Epidermal melanocyte (primary cell): ENCODE measurements around the gene E2F3.
"Not testable (repeated sequence)": the region's sequence is repeated elsewhere in the genome, so short reads cannot be mapped to it uniquely, and the experiment has no call there.

Experiments
- DNase-seq: peaks from one replicate; pipeline ENCODE4 v3.0.0; 2011; ENCODE audit warnings: low spot score; ENCODE audit not compliant: insufficient read length

Gene E2F3

DNA sequence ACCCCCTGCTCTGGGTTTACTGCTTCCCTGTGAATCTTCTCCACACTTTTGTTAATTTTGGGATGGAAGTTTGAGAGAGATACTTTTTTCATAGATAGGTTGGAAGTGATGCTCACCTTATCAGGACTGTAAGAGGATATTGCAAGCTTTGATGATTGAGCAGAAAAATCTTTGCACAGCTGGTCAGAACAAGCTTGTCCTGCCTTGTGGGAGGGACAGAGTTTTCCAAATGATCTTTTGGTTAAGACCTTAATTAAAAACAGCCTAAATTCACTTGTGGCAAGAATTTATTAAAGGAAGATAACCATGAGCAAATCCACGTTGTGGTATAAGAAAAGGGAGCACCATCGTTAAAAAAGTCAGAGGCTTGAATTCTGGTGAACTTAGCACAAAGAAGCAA is 32.2 kb downstream of the E2F3 start:
- no peak for DNase-seq

DNA sequence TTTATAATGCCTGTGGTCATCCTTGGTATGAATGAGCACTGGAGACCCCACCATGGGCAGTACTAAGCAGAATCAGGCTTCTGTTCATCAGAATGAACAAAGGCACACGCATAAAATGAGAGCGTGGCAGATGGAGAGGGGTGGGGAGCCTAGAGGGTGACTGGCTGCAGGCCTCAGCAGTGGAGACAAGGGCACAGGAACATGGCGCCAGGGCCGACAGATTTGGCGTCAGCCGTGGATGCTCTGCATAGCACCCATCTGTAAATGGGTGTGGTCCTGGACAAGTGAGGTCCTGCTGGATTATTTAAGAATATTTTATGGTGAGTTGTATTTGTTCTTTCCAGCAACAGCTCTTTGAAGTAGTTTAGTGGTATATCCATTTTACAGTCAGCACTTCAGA is 33.1 kb downstream of the E2F3 start:
- no peak for DNase-seq

DNA sequence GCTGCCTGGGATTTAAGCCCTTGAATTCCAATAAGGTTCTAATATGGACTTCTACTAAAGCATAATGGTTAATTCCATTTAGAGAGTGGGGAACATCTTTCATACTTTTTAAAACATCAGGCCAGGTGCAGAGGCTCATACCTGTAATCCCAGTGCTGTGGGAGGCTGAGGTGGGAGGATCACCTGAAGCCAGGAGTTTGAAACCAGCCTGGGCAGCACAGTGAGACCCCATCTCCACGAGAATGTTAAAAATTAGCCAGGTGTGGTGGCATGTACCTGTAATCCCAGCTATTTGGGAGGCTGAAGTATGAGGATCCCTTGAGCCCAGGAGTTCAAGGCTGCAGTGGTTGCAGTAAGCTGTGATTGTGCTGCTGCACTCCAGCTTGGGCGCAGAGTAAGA is 35.0 kb downstream of the E2F3 start:
- DNase-seq, result no peak

DNA sequence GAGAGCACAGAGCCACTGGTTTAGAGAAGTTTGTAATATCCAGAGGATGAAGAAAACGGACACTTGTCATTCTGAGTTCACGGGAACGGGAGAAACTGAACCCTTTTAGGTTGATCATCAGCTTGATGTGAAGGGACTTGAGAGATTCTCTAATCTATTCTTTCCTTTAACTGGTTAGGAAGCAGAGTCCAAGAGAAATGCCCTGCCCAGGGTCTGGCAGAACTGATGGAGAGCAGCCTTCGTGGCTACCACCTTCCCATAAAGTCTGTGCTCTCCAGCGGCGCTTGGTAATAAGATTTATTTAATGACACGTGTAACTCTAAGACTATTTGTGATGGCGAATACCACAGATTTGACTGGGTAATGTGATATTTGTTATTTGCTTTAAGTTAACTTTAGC is 36.0 kb downstream of the E2F3 start:
- DNase-seq, result no peak

DNA sequence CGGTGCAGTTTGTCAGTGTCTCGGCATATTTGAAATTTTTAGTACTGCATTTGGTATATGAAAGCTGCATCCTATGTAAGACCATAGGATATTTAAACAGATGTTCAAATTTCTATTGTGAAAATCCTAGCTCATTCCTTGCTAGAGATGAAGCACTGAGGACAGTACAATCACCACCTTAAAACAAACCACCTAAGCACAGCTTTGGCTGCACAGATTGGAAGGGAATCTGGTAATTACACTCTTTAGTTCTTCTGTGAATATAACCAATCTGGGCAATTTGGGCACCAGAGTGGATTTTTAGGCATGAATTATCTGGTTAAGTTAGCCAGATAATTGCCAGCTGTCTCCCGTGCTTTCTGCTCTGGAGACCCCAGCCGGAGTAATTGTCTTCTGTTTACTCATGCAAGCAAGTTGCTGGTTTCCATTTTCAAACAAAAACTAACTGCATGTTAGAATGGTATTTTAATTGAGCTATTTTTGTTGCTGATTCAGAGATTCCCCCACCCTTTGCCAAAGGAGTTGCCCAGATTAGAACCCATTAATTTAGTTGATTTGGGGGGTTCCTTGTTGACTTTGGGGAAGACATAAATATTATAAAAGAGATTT is 36.9 kb downstream of the E2F3 start:
- no peak for DNase-seq

DNA sequence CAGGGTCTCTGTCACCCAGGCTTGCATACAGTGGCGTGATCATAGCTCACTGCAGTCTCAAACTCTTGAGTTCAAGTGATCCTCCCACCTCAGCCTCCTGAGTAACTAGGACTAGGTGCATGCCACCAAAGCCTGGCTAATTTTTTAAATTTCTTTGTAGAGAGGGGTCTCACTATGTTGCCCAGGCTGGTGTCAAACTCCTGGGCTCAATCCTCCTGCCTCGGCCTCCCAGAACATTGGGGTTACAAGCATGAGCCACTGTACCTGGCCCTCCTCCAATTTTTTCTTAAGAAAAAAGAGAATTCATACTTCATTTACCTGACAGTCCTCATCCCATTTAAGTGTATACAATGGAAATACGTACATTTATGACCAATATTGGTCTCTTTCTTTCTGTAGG is 37.9 kb downstream of the E2F3 start:
- DNase-seq, result no peak

DNA sequence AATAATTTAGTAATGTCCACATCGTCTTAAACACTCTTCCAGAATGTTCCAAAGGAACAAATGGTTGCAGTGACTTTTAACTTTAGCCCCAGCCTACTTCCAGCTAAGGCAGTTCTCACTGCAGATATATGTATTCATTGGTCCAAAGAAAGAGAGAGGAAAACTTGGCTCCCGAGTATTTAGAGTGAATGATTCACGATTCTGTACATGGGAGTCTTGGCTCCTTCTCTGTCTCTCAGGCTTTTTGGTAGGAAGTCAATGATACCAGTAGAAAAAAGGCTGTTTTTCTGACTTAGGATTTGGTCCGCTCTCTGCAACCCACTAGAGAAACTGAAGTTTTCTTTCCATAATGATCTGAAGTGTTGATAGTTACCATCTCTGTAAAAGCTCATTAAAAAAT is 38.6 kb downstream of the E2F3 start:
- no peak for DNase-seq

DNA sequence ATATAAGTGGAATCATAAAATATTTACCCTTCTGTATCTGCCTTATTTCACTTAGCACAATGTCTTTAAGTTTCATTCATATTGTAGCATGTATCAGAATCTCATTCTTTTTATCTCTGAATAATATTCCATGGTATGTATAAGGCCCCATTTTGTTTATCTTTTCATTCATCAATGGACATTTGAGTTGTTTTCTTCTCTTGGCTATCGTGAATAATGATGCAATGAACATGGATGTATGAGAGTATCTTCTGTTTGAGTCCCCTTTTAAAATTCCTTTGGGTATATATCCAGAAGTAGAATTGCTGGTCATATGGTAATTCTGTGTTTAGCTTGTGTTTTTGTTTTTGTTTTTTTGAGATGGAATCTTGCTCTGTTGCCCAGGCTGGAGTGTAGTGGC is 39.6 kb downstream of the E2F3 start:
- DNase-seq, result no peak

DNA sequence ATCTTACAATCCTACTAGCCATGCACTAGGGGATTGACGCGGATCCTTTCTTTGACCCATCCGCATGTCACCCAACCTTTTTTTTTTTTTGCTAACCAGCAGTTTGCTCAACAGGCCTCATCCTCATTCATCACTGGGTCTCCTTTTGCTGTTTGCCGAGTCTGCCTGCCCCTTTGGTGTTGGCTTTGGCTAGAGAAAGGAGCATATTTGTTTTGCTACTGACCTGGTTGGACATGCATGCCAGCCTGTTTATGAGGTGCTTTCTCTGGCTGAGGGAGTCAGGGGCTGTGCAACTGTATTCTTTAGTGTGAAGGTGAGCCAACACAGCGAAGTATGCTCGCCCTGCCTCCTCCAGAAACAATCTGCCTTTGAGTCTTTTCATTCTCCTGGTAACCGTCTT is 40.2 kb downstream of the E2F3 start:
- no peak for DNase-seq

DNA sequence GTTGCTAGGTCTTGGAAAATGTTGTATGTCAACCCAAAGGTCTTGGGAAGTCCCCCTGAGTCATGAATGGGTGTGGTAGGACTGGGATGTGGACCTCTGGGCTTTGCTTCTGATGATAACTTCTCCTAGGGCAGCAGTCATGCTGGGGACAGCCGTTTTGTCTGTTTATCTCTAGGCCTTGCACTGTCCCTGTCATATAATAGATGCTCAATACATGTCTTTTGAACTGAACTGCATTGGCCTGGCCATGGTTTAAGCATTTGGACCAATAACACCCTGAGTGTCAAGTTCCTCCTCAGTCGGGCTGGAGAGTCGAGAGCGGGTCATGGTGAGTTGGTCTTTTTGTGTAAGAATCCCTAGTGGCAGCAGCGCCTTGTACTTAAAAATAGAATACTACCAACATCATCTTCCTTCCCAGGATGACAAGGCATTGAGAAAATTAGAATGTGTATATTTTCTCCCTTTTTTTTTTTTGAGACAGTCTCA is 43.1 kb downstream of the E2F3 start:
- DNase-seq, result no peak

DNA sequence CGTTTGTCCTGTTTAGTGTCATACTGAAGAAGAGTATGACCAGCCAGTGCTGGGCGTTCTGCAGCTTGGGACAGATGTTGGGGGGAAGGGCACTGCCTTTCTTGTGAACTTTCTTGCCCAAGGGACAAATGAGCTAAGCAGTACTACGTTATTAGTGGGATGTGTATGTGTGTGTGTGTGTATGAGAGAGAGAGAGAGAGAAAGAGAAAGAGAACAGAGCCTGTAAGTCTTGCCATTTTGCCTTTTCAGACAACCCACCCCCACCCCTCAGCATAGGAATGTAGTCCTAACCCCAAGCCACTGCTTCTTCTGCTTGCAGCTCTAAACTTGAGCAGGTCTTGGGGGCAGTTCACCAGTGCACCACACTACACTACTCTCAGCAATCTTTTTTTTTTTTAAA is 45.5 kb downstream of the E2F3 start:
- DNase-seq, result no peak

DNA sequence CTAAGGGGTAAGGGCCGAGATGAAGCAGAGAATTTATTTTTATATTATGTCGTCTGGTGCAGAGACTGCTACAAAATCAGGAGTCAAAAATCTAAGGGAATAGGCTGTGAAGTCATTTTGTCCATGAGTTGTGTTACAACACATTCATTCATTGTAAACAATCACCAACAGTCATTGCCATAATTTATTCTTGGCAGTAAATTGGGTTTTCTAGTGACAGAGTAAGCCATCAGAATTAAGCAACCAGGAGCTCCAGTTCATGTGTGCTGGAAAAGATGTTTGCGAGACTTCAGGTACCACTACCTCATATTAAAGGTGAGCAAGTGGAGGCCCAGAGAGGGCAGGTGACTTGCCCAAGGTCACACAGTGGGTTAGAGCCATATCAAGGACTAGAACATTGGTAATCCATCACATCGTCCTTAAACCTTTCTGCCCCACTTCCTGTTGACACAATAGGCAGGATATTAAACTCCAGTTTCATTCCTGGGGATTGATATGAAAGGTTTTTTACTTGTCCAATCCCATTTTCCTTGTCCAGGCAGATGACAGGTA is 46.0 kb downstream of the E2F3 start:
- DNase-seq, result no peak

DNA sequence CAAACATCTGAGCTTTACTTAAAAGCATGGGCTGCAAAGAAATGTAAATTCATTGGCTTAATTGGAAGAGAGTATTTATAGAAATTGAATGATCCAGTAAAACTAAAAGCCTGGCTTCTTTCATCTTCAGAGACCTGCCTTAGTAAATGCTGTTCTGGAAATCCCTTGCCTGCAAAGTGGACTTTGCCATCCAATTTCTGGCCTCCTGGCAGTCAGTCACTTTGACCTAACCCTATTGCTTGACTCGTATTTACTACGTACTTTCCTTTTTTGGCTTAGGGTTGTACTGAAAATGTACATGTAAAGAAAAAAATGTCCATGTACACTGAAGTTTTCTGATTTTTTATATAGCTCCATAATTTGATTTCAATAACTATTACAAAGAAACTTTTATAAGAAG is 47.1 kb downstream of the E2F3 start:
- no peak for DNase-seq

DNA sequence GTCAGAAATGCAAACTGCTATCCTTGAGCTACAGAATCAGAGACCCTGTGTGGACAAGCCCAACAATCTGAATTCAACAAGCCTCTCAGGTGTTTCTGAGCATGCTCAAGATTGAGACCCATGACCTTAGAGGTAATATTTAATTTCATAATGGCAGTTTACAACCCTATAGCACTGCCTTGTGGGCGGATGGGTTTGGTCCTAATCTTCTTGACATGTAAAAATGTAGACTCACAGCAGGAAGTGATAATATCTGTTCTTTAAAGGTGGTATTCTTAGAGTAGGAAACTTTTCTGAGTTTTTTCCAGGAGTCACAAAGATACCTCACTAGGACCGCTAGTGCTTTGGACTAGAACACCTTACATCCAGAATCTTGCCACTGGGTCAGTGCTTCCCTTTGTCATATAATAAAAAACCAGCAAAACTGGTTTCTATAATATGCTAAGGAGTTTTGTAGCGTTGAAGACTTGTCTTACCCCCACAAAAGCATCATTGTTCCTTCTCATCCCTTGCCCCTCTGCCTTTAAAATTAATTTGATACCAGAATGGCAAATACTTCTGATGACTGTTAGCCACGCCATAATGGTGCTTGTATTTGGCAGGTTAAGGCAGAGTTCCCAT is 52.6 kb downstream of the E2F3 start:
- DNase-seq, result no peak

DNA sequence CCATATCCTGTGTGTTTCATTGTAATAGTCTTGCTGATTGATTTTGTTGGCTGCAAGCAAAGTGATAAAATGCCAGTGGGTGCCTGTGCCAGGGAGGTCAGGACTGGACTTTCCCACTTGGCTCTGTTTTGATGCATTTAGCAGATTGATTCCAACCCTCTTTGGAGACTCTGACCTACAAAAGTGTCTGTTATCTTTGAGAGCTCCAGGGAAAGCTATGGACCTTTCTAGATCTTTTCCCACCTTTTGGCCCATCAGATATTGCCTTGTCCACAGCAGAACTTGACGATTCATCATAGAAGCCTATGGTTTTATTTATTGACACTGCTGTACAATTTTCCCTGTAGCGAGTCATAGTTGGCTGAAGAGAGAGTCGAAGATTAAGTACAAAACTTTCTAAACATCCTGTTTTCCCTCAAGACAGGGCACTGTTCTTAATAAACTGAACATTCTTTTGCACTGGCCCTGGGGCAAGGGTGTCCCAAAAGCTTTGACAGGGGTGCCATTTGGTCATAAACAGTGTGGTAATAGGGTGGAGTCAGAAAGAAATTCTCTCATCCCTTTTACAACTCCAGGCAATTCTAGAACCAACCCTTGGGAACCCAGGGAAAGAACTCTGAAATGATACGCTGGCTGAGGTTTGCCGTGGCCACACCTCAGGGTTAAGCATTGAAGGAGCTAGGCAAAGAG is 53.7 kb downstream of the E2F3 start:
- no peak for DNase-seq

DNA sequence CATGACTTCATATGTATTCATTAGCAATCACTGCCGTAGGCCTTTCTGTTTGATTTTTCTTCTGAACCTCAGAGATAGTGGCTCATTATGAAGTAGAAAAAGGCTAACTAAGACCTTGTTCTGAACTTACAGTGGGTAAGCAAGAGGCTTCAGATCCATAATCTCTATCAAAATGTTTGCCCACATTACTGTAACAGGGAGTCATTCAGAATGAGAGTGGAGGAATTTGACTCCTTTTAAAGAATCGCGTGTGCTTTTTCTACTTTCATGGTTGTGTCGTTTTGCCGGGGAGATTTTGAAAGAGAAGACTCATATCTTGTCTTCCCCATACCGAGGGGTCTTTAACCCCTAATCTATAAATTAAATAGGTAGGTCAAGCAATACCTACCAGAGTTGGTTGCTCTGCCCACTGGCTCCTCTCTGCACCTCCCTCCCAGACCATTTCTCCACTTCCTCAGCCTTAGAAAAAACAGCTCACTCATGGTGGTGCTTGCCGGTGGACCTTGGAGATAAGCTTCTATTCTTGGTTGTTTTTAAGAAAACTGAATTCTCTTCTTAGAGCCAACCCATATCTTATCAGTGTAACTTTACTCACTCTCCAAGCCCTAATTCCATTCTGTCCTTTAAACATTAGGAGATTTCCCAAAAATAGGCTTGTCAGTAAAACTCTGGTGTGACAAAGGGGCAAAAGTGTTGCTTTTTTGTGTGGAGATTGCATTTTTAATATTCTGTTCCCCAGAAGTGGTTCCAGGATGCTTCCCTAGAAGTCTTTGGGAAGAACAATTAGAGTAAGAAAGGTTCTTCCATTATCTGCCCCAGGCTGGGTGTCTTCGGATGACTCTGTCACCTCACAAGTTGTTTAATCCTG is 56.6 kb downstream of the E2F3 start:
- DNase-seq, result no peak

DNA sequence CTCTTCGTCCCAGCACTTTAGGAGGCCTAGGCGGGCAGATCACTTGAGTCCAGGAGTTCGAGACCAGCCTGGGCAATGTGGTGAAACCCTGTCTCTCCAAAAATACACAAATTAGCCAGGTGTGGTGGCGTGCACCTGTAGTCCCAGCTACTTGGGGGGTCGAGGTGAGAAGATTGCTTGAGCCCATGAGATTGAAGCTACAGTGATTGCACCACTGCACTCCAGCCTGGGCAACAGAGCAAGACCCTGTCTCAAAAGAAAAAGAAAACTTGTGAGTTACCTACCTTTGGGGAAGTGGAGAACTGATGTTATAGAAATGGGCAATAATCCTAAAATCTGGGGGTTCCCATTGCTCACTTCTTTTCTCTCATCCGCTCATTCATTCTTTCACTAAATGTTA is 58.0 kb downstream of the E2F3 start:
- DNase-seq, result no peak

DNA sequence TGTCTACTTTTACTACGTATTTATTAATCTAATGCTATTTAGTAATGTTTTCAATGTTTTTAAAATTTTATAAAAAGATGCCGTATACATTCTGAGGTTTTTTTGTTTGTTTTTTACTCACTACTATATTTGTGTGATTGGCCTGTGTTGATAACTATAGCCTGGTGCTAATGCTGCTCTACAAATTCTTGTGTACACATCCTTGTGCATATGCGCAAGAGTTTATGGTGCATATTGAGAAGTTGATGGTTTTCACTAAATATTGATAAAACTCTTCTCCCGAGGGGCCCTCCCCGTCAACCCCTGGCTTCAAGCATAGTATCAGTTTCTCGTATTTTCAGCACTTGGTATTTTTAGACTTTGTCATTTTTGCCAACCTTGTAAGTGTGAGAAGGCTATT is 59.9 kb downstream of the E2F3 start:
- no peak for DNase-seq

DNA sequence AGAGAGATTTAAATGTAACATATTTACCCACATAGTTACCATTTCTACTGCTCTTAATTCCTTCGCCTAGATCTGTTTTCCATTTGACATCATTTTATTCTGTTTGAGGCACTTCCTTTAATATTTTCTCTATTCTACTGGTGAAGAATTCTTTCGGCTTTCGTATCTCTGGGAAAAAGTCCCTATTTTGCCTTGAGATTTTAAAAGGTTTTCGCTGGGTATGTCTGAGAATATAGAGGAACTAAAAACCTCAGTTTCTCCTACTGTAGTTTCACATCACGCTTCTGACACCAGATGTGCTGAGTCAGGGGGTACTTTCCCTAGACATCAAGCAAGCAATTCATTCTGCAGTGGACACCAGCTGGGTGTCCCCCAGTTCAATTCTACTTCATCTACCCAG is 61.7 kb downstream of the E2F3 start:
- DNase-seq, result no peak

DNA sequence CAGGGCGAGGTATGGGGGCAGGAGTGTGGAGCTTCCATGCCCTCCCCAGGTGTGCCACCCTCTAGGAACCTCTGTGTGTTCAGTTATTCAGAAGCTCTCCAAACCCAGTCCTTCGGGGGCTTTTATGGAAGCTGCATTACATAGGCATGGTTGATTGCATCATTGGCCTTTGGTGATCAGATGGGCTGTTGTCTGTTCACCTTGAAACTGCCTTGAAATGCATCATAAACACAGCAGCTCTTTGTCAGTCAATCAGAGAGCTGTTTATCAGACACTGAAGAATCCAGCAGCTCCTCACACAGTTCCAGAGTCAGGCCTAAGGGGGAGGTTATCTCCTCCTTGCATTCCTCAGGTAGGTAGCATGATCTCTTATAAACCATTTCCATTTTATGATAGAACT is 62.4 kb downstream of the E2F3 start:
- no peak for DNase-seq

DNA sequence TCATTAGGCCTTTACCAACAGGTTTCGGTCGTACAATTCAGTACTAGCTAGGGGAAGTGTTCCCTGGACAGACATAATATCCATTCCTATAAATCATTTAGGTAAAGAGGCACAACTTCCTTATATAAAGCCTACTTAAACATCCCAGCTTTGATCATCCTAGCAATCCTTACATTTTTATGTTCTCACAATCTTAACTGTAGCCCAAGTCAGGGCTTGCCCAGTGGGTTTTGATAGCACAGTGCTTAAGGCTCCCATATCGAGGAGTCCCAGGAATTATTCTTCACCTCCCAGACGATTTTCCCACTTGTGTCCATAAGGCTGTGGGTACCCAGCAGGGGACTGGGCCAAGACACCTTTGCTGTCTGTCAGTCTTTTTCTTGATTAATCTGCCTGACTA is 63.2 kb downstream of the E2F3 start:
- no peak for DNase-seq

DNA sequence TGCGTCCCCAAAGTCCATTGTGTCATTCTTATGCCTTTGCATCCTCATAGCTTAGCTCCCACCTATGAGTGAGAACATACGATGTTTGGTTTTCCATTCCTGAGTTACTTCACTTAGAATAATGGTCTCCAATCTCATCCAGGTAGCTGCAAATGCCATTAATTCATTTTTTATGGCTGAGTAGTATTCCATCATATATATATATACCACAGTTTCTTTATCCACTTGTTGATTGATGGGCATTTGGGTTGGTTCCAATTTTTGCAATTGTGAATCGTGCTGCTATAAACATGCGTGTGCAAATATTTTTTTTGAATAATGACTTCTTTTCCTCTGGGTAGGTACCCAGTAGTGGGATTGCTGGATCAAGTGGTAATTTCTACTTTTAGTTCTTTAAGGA is 63.9 kb downstream of the E2F3 start:
- DNase-seq, result not testable (repeated sequence)
